SK-N-MC (cell line): ENCODE results near the gene MTR.
"Not testable (repeated sequence)": the region's sequence is repeated elsewhere in the genome, so short reads cannot be mapped to it uniquely, and the experiment has no call there.

ENCODE experiments used
- DNase-seq: peaks from one replicate; pipeline ENCODE4 v3.0.0-alpha.2; 2011; ENCODE audit warnings: low read depth, low spot score
- H3K27ac ChIP-seq: fragments of 200-600 bp; sonication (generic); 2 replicates; pipeline ENCODE4 v1.5.1; 2016; ENCODE audit warnings: mixed run types
- H3K36me3 ChIP-seq: fragments of 200-600 bp; sonication (generic); 2 replicates; pipeline ENCODE4 v1.6.1; 2017; ENCODE audit warnings: antibody characterized with exemption, low read length, mixed read lengths; ENCODE audit not compliant: insufficient read depth
- H3K4me3 ChIP-seq: fragments of 200-600 bp; sonication (generic); 2 replicates; pipeline ENCODE4 v1.5.1; 2016
- H3K9ac ChIP-seq: fragments of 200-600 bp; sonication (generic); 2 replicates; pipeline ENCODE4 v1.8.0; 2017; ENCODE audit warnings: mixed run types, mixed read lengths; ENCODE audit not compliant: insufficient read length
- H3K9me3 ChIP-seq: fragments of 200-600 bp; sonication (generic); 2 replicates; pipeline ENCODE4 v1.6.1; 2017; ENCODE audit warnings: low read depth, mild to moderate bottlenecking, antibody characterized with exemption, low read length, moderate library complexity, mixed read lengths
- EZH2 ChIP-seq: fragments of 200-600 bp; sonication (generic); IDR thresholded peaks from one replicate; pipeline ENCODE4 v1.6.1; 2017; ENCODE audit warnings: antibody characterized with exemption
- FOXP2 ChIP-seq: optimal IDR thresholded peaks from 2 replicates; pipeline ENCODE3; 2011; ENCODE audit warnings: mild to moderate bottlenecking, moderate library complexity; ENCODE audit not compliant: insufficient read depth; ENCODE audit errors: extremely low read length, control extremely low read depth
- POLR2AphosphoS5 ChIP-seq: IDR thresholded peaks from 2 replicates; pipeline ENCODE4 v1.6.1; 2012; ENCODE audit warnings: mild to moderate bottlenecking, low read depth, low read length, borderline replicate concordance

MTR gene

GRCh38 chr1:236844499-236845271, 49.6 kb downstream of the MTR start:
- Histone ChIP-seq H3K36me3 (peaks cover 56% of the 10 kb centered on the region), H3K4me3 (no peak overlapping the region), H3K9ac (no peak overlapping the region), H3K27ac (no peak overlapping the region), H3K9me3 (no peaks in the 10 kb centered on the region)
- no peak for DNase-seq
- TF ChIP-seq FOXP2 (no peak), EZH2 (no peak), POLR2AphosphoS5 (no peak)

DNA sequence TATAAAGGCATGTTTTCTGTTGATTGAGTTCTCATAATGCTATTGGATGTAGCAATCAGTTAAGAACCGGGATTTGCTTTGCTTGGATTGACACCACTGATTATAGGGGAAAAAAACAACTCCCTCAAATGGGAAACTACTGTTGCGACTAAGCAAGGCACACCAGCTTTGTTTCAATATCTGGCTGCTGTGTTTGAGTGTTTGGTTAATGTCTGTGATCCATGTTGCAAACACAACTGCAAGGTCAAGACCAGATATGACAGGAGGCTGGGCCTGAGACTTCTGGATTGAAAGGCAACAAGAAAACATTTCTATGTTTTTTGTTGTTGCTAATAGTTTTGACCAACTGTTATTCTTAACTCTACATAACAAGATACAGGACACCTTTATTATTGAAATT, 50.7 kb downstream of the MTR start:
- H3K27ac ChIP-seq = no peak overlapping the region
- no peak overlapping the region for H3K4me3 ChIP-seq
- DNase-seq = no peak
- peaks cover 51% of the 10 kb centered on the region for H3K36me3 ChIP-seq
- H3K9me3 ChIP-seq = no peaks in the 10 kb centered on the region
- TF ChIP-seq EZH2 (no peak), POLR2AphosphoS5 (no peak), FOXP2 (no peak)
- H3K9ac ChIP-seq = no peak overlapping the region

GRCh38 chr1:236848274-236848923, 53.3 kb downstream of the MTR start:
- TF ChIP-seq EZH2 (no peak), FOXP2 (no peak), POLR2AphosphoS5 (no peak)
- Histone ChIP-seq H3K4me3 (no peak overlapping the region), H3K9ac (no peak overlapping the region), H3K9me3 (no peaks in the 10 kb centered on the region), H3K27ac (no peak overlapping the region), H3K36me3 (peaks cover 59% of the 10 kb centered on the region)
- DNase-seq = no peak

- Histone ChIP-seq H3K9me3 (no peaks in the 10 kb centered on the region), H3K9ac (no peak overlapping the region), H3K36me3 (peaks cover 53% of the 10 kb centered on the region), H3K27ac (no peak overlapping the region; the same call in 1 of the 2 replicates), H3K4me3 (no peak overlapping the region)
- DNase-seq = no peak
- no peak for TF ChIP-seq FOXP2
- no peak for TF ChIP-seq POLR2AphosphoS5
Observed at GRCh38 chr1:236850077-236850979, 55.2 kb downstream of the MTR start.

DNA sequence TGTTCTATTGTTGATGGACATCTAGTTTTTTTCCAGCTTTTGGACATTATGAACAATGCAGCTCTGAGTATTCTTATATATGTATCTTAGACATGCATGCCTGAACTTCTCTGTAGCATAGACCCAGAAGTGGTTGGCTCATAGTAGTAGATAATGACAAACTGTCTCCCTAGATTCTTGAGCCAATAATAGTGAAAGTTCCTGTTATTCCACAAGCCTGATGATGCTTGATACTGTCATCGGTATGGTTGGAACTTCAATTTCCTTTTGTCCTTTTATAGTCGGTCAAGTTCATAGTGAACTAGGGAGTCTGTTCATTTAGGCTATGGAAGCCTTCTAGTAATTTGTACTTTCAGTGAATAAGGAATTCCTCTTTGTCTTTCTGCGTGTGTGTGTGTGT, 56.8 kb downstream of the MTR start:
- TF ChIP-seq FOXP2 (no peak), POLR2AphosphoS5 (no peak), EZH2 (no peak)
- H3K9ac ChIP-seq = no peak overlapping the region
- no peak for DNase-seq
- no peak overlapping the region for H3K4me3 ChIP-seq
- no peak overlapping the region for H3K27ac ChIP-seq
- no peaks in the 10 kb centered on the region for H3K9me3 ChIP-seq
- peaks cover 57% of the 10 kb centered on the region for H3K36me3 ChIP-seq

DNA sequence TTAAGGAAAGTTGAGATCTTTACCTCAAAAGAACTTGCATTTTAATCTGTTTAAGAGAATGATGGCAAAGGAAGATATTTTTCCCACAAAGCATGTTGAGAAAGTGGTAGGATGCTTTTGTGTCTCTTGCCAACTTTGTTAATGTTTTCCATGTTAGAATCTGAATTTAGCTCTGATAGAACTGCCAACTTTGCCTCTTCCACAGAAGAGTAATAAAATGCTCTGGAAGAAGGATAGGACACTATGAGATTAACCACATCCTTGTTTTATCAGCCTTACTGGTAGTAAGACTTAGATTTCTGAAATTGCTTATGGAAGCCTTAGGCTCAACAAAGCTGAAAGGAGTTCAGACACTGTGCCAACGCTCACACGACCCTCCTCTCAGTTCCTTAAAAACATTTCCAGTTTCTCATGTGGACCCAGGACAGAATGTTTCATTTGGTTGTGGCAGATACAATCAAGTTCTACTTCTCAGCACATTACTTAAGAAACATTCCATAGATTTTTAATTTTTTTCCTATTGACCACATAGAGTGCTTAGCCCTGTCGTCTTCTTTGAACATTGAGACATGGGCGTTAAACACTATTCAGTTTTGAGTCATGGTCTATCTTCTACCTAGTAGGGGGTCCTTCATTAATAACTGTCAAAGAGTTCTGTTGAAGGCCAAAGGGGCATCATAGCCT, 59.0 kb downstream of the MTR start:
- Histone ChIP-seq H3K4me3 (peak overlapping the region; percentile 20; the same call in 1 of the 2 replicates), H3K9ac (no peak overlapping the region), H3K36me3 (peaks cover 74% of the 10 kb centered on the region), H3K27ac (peak overlapping the region; percentile 66), H3K9me3 (no peaks in the 10 kb centered on the region)
- DNase-seq = no peak
- TF ChIP-seq POLR2AphosphoS5 (no peak), EZH2 (no peak), FOXP2 (no peak)

GRCh38 chr1:236854605-236854983, 59.5 kb downstream of the MTR start:
- Histone ChIP-seq H3K9me3 (no peaks in the 10 kb centered on the region), H3K9ac (no peak overlapping the region), H3K27ac (peak overlapping the region; percentile 66), H3K4me3 (peak overlapping the region; percentile 20; the same call in 1 of the 2 replicates), H3K36me3 (peaks cover 78% of the 10 kb centered on the region)
- no peak for TF ChIP-seq FOXP2
- TF ChIP-seq EZH2 = no peak
- no peak for TF ChIP-seq POLR2AphosphoS5
- DNase-seq = no peak

GRCh38 chr1:236856649-236857048, 61.6 kb downstream of the MTR start:
- not testable (repeated sequence) for H3K9me3 ChIP-seq, H3K27ac ChIP-seq, H3K9ac ChIP-seq, H3K4me3 ChIP-seq, DNase-seq
- peaks cover 78% of the 10 kb centered on the region for H3K36me3 ChIP-seq
